B cell (primary cell): ENCODE results near the gene RASGRP4. TPM values are rescaled to one million over a fixed set of nuclear protein-coding genes. Genes with fewer than 3 reads are reported as not detected.

Experiments used
- ATAC-seq: fragments of 200-7000 bp; cut with Tn5 transposase; one replicate; pipeline ENCODE4 v1.10.0; 2021; ENCODE audit warnings: low read depth, mild to moderate bottlenecking, moderate number of reproducible peaks, moderate library complexity
- CTCF ChIA-PET: fragments of 350-600 bp; sonication (Branson Sonifier 250); formaldehyde crosslinking; loops from one replicate; lab custom pipeline; 2021; ENCODE audit warnings: antibody characterized with exemption, inconsistent platforms; lab: Charles Lee
- POLR2A ChIA-PET: fragments of 350-600 bp; sonication (Branson Sonifier 250); formaldehyde crosslinking; loops from one replicate; lab custom pipeline; 2021; ENCODE audit warnings: antibody characterized with exemption; lab: Charles Lee
- DNase-seq: peaks from one replicate; pipeline ENCODE4 v3.0.0; 2013
- H2AFZ ChIP-seq: 2 replicates; pipeline ENCODE4 v1.6.1; 2012; ENCODE audit warnings: mild to moderate bottlenecking, low read depth, low read length; ENCODE audit not compliant: insufficient read depth, poor library complexity, severe bottlenecking
- H3K27ac ChIP-seq, 2 donors: 1 replicate in 1 of 2; 2 replicates in 1 of 2; pipeline ENCODE4 v1.5.1; 2012 to 2013; ENCODE audit warnings: low read length in 2 of 2, mild to moderate bottlenecking in 2 of 2, moderate library complexity in 1 of 2
- H3K27me3 ChIP-seq, 4 experiments: fragments of 200-600 bp in 1 of 4; sonication (generic) in 1 of 4; replicated peaks in 1 of 4; 1 replicate in 2 of 4; 2 replicates in 2 of 4; pipeline versions ENCODE4 v1.6.1 to v1.7.0; 2013 to 2016; ENCODE audit warnings: low read length in 3 of 4, mild to moderate bottlenecking in 2 of 4, mixed read lengths in 1 of 4, moderate library complexity in 1 of 4; ENCODE audit not compliant: insufficient read depth in 4 of 4, control insufficient read depth in 3 of 4; ENCODE audit errors: control extremely low read depth in 1 of 4
- H3K36me3 ChIP-seq, 2 experiments: replicated peaks in 1 of 2; 1 replicate in 1 of 2; 2 replicates in 1 of 2; pipeline versions ENCODE4 v1.6.1 to v1.7.1; 2013; ENCODE audit warnings: low read length in 1 of 2; ENCODE audit not compliant: insufficient read depth in 2 of 2, control insufficient read depth in 1 of 2; ENCODE audit errors: control extremely low read depth in 1 of 2, extremely low read depth in 1 of 2
- H3K4me1 ChIP-seq, 2 donors: fragments of 200-600 bp in 1 of 2; sonication (generic) in 1 of 2; 1 replicate in 1 of 2; 2 replicates in 1 of 2; pipeline versions ENCODE4 v1.5.1 to v1.6.1; 2013 to 2017; ENCODE audit warnings: low read length in 2 of 2; ENCODE audit not compliant: control insufficient read depth in 2 of 2, insufficient read depth in 2 of 2
- H3K4me2 ChIP-seq: replicated peaks from 2 replicates; pipeline ENCODE3; 2012; ENCODE audit warnings: mild to moderate bottlenecking, low read depth, low read length; ENCODE audit not compliant: poor library complexity, severe bottlenecking
- H3K4me3 ChIP-seq, 5 experiments: fragments of 200-600 bp in 1 of 5; sonication (generic) in 1 of 5; 1 replicate in 3 of 5; 2 replicates in 2 of 5; pipeline versions ENCODE4 v1.5.1 to v1.7.0; 2011 to 2016; ENCODE audit warnings: low read length in 4 of 5, mild to moderate bottlenecking in 4 of 5, low read depth in 2 of 5, control low read depth in 1 of 5, moderate library complexity in 1 of 5; ENCODE audit not compliant: insufficient read depth in 1 of 5; ENCODE audit errors: control extremely low read depth in 1 of 5, extremely low read depth in 1 of 5
- H3K79me2 ChIP-seq: fragments of 200-600 bp; sonication (generic); one replicate; pipeline ENCODE4 v1.6.0; 2016; ENCODE audit warnings: low read length; ENCODE audit not compliant: control insufficient read depth, insufficient read depth
- H3K9ac ChIP-seq: fragments of 200-600 bp; sonication (generic); 2 replicates; pipeline ENCODE4 v1.6.1; 2017; ENCODE audit warnings: mild to moderate bottlenecking, low read length, moderate library complexity
- H3K9me3 ChIP-seq, 3 donors: one replicate each; pipeline versions ENCODE4 v1.6.1 to v1.7.1; 2013; ENCODE audit warnings: low read length in 2 of 3; ENCODE audit not compliant: control insufficient read depth in 2 of 3, insufficient read depth in 1 of 3; ENCODE audit errors: control extremely low read depth in 1 of 3
- H4K20me1 ChIP-seq: 2 replicates; pipeline ENCODE4 v1.6.0; 2012; ENCODE audit warnings: mild to moderate bottlenecking, low read length; ENCODE audit not compliant: insufficient read depth, control insufficient read depth, poor library complexity, severe bottlenecking
- H3K27ac Mint-ChIP-seq: one replicate; pipeline ENCODE4 v1.8.0; 2021; ENCODE audit warnings: mixed read lengths
- H3K27me3 Mint-ChIP-seq: one replicate; pipeline ENCODE4 v1.8.0; 2021; ENCODE audit warnings: mixed read lengths
- H3K4me1 Mint-ChIP-seq: one replicate; pipeline ENCODE4 v1.8.0; 2021; ENCODE audit warnings: mixed read lengths
- H3K4me3 Mint-ChIP-seq: one replicate; pipeline ENCODE4 v1.8.0; 2021; ENCODE audit warnings: mixed read lengths
- H3K9me3 Mint-ChIP-seq: one replicate; pipeline ENCODE4 v1.8.0; 2022; ENCODE audit warnings: mixed read lengths; ENCODE audit not compliant: insufficient read depth
- EZH2 ChIP-seq: IDR thresholded peaks from 2 replicates; pipeline ENCODE4 v1.6.1; 2012; ENCODE audit warnings: borderline replicate concordance, low read depth, mild to moderate bottlenecking, moderate library complexity, low read length; ENCODE audit not compliant: insufficient read depth, poor library complexity, severe bottlenecking
- WGBS: methylation state at CpG from one replicate; pipeline ENCODE4 v1.1.5; 2013; ENCODE audit warnings: missing lambda C conversion rate; ENCODE audit not compliant: insufficient coverage; 5-methylcytosine and 5-hydroxymethylcytosine counted together
- intact Hi-C: fragments of 100-400 bp; cut with micrococcal nuclease; formaldehyde crosslinking; loops from one replicate; pipeline ENCODE4 v1.10.0; 2022
- polyA plus RNA-seq: library from polyadenylated mRNA; depleted of rRNA; stranded (reverse); fragments of >200 nt; gene quantifications from 2 replicates; pipeline ENCODE4 v1.2.3, GENCODE V29; 2012
- total RNA-seq, 2 donors: library from RNA; stranded (reverse); fragments of 120-200 nt in 1 of 2; gene quantifications; 1 replicate in 1 of 2; 2 replicates in 1 of 2; pipeline versions ENCODE4 v1.2.3 to v1.2.4, GENCODE V29; 2013 to 2022
- TF ChIP-seq, protein P1 (sequence below): fragments of 200-600 bp; IDR thresholded peaks from one replicate; pipeline ENCODE4 v1.8.0; 2022; ENCODE audit warnings: antibody characterized with exemption, mild to moderate bottlenecking

RASGRP4 gene
- total and polyA plus RNA-seq, 2 donors (not counting 1 experiment from before 2014, with no cell fraction given) = 0.20 to 0.98 TPM

- intact Hi-C loops = loop anchor here (5.0 kb wide), 2 partner anchors 332 to 927 kb away; no protein-coding TSS in a partner anchor
- 91% methylated on average over 5 of the region's 5 CpGs for WGBS
- H3K27me3 ChIP-seq = peaks cover 0 to 40% (median 14%) of the 10 kb centered on the region in 4 experiments
- peaks cover 31% of the 10 kb centered on the region for H3K27me3 Mint-ChIP-seq
- no peak overlapping the region for H3K4me2 ChIP-seq
- H3K27ac ChIP-seq = no peak overlapping the region
- peaks cover 10 to 19% of the 10 kb centered on the region in 2 donors for H3K4me1 ChIP-seq
- TF ChIP-seq EZH2 = no peak
- TF ChIP-seq, protein P1, sequence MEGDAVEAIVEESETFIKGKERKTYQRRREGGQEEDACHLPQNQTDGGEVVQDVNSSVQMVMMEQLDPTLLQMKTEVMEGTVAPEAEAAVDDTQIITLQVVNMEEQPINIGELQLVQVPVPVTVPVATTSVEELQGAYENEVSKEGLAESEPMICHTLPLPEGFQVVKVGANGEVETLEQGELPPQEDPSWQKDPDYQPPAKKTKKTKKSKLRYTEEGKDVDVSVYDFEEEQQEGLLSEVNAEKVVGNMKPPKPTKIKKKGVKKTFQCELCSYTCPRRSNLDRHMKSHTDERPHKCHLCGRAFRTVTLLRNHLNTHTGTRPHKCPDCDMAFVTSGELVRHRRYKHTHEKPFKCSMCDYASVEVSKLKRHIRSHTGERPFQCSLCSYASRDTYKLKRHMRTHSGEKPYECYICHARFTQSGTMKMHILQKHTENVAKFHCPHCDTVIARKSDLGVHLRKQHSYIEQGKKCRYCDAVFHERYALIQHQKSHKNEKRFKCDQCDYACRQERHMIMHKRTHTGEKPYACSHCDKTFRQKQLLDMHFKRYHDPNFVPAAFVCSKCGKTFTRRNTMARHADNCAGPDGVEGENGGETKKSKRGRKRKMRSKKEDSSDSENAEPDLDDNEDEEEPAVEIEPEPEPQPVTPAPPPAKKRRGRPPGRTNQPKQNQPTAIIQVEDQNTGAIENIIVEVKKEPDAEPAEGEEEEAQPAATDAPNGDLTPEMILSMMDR = no peak
- ATAC-seq = no peak
- no peak overlapping the region for H3K9ac ChIP-seq
- POLR2A ChIA-PET = no interaction called here
- no peaks in the 10 kb centered on the region for H4K20me1 ChIP-seq
- H3K4me3 Mint-ChIP-seq = no peak overlapping the region
- peaks cover 0 to 7% of the 10 kb centered on the region in 2 experiments for H3K36me3 ChIP-seq
- H3K9me3 ChIP-seq = peaks cover 0 to 3% (median 0%) of the 10 kb centered on the region in 3 donors
- H3K79me2 ChIP-seq = peaks cover 11% of the 10 kb centered on the region
- DNase-seq = no peak
- CTCF ChIA-PET = interaction anchor here (0.8 to 1.5 kb wide), 4 partner anchors 26 to 530 kb away, joined by 3 to 6 read pairs (median 4); partner anchors contain the start of genes MRPS12, PSMD8 and SARS2
- no peaks in the 10 kb centered on the region for H3K9me3 Mint-ChIP-seq
- peaks cover 23% of the 10 kb centered on the region for H3K4me1 Mint-ChIP-seq
- no peak overlapping the region for H2AFZ ChIP-seq
- no peak overlapping the region for H3K27ac Mint-ChIP-seq
- H3K4me3 ChIP-seq = no peak overlapping the region
Observed at GRCh38 chr19:38400361-38400760, 25.7 kb downstream of the RASGRP4 start.

DNA sequence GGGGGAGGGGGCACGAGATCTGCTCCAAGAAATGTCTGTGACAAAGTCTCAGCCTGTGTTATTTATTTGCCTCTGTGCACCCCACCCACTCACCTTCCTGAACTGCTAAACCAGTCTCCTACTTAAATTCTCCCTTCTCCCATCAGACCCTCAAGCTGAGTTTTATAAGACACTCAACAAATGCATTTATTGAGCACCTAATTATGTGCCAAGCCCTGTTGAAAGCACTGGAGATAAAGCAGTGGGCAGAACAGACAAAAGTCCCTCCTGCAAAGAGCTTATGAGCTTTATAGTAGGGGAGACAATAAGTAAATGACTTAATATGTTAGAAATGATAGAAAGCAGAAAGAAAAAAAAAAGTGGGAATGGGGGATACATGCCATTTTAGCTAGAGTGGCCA lies 26.5 kb downstream of the RASGRP4 start:
- Mint-ChIP-seq H3K4me3 (no peak overlapping the region), H3K9me3 (no peaks in the 10 kb centered on the region), H3K4me1 (peaks cover 26% of the 10 kb centered on the region), H3K27me3 (peaks cover 36% of the 10 kb centered on the region), H3K27ac (no peak overlapping the region)
- TF ChIP-seq, protein P1 = no peak
- TF ChIP-seq EZH2 = no peak
- Histone ChIP-seq H4K20me1 (no peaks in the 10 kb centered on the region), H3K4me2 (no peak overlapping the region), H3K4me1 (peaks cover 18 to 27% of the 10 kb centered on the region in 2 donors), H3K4me3 (no peak overlapping the region), H3K79me2 (peaks cover 11% of the 10 kb centered on the region), H3K36me3 (no peaks in the 10 kb centered on the region), H3K9ac (no peak overlapping the region), H2AFZ (no peak overlapping the region), H3K27ac (no peak overlapping the region), H3K9me3 (peaks cover 0 to 8% (median 0%) of the 10 kb centered on the region in 3 donors), H3K27me3 (peaks cover 0 to 47% (median 17%) of the 10 kb centered on the region in 4 experiments)
- WGBS = 73% methylated on average over 1 of the region's 1 CpG
- ChIA-PET POLR2A (no interaction called here), CTCF (interaction anchor here (1.4 to 1.5 kb wide), 2 partner anchors 235 to 531 kb away, joined by 4 to 6 read pairs; partner anchors contain the start of genes MRPS12 and SARS2)
- intact Hi-C loops = no loop called here
- DNase-seq (no peak), ATAC-seq (no peak)
